ENCODE measurements around the gene ATG5.
"Not testable (repeated sequence)": the region's sequence is repeated elsewhere in the genome, so short reads cannot be mapped to it uniquely, and the experiment has no call there.

GRCh38 chr6:106152476-106152875 lies 173.1 kb downstream of the ATG5 start:
- not testable (repeated sequence) for TF ChIP-seq CTCF (IDR thresholded peaks at IDR 0.05; ENCODE audit: poor library complexity); EZH2 (IDR thresholded peaks at IDR 0.05; ENCODE audit: borderline replicate concordance); EZH2phosphoT487 (IDR thresholded peaks at IDR 0.05; ENCODE audit: low read depth, severe bottlenecking, unreplicated experiment)
